Prostate gland (tissue), 2 donors: ENCODE data around the gene FAM32A.

Experiments used
- CTCF ChIP-seq, 4 experiments: fragments of 200-600 bp in 2 of 4; fragments of 450-650 bp in 2 of 4; sonication (generic) in 2 of 4; IDR thresholded peaks; 1 replicate in 3 of 4; 2 replicates in 1 of 4; pipeline ENCODE4 v1.5.1; 2016 to 2019; ENCODE audit warnings: antibody characterized with exemption in 4 of 4, mild to moderate bottlenecking in 2 of 4, moderate library complexity in 2 of 4
- POLR2AphosphoS5 ChIP-seq: sonication (generic); formaldehyde crosslinking; IDR thresholded peaks from one replicate; pipeline ENCODE4 v1.6.1; 2017; ENCODE audit warnings: antibody characterized with exemption

GRCh38 chr19:16201011-16201391 is 15.8 kb downstream of the FAM32A start:
- TF ChIP-seq CTCF (IDR thresholded peaks at IDR 0.05): no peak
- no peak for TF ChIP-seq POLR2AphosphoS5
